Vagina (tissue), 2 donors: ENCODE data around the gene C16orf89.

Source experiments
- CTCF ChIP-seq, 3 experiments: fragments of 450-650 bp in 2 of 3; fragments of 200-600 bp in 1 of 3; sonication (generic) in 1 of 3; IDR thresholded peaks; one replicate each; pipeline ENCODE4 v1.5.1; 2017 to 2019; ENCODE audit warnings: antibody characterized with exemption in 3 of 3, mild to moderate bottlenecking in 2 of 3, moderate library complexity in 2 of 3
- POLR2A ChIP-seq, 2 donors: fragments of 450-650 bp; IDR thresholded peaks; one replicate each; pipeline ENCODE4 v1.6.1; 2017; ENCODE audit warnings: antibody characterized with exemption in 2 of 2, mild to moderate bottlenecking in 2 of 2, moderate library complexity in 2 of 2
- POLR2AphosphoS5 ChIP-seq, 2 donors: sonication (generic); formaldehyde crosslinking; IDR thresholded peaks; one replicate each; pipeline ENCODE4 v1.9.0; 2017; ENCODE audit warnings: antibody characterized with exemption in 2 of 2, mild to moderate bottlenecking in 2 of 2, low read depth in 1 of 2; ENCODE audit not compliant: insufficient read depth in 1 of 2

GRCh38 chr16:5070431-5071186 lies 4.9 kb upstream of the C16orf89 start:
- TF ChIP-seq CTCF (IDR thresholded peaks at IDR 0.05) (no peak), POLR2A (IDR thresholded peaks at IDR 0.05) (no peak), POLR2AphosphoS5 (IDR thresholded peaks at IDR 0.05; ENCODE audit: insufficient read depth in 1 of 2, low read depth in 1 of 2) (no peak)
